NCI-H2196 (cell line): ENCODE results near the gene CNTNAP2.
A peak's percentile ranks its signal among the peaks of the same experiment; 100 is the strongest.

ENCODE experiments used
- DNase-seq: peaks from one replicate; lab custom pipeline; 2025; ENCODE audit not compliant: unreplicated experiment; lab: John Stamatoyannopoulos, UW

The CNTNAP2 gene

GRCh38 chr7:146285418-146285817 lies 168.8 kb downstream of the CNTNAP2 start:
- DNase-seq: no peak

GRCh38 chr7:146290746-146291145 lies 174.1 kb downstream of the CNTNAP2 start:
- no peak for DNase-seq

DNA sequence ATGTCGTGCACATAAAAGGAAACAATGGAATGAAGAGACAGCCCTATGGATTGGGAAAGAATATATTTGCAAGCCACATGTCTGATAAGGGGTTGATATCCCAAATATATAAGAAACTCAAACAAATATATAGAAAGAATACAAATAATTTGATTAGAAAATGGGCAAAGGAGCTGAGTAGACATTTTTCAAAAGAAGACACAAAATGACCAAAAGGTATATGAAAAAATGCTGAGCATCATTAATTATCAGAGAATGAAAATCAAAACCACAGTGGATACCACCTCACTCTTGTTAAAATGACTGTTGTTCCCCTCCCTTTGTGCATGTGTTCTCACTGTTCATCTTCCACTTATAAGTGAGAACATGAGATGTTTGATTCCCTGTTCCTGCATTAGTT lies 175.3 kb downstream of the CNTNAP2 start:
- no peak for DNase-seq

- no peak for DNase-seq
These were observed 179.4 kb downstream of the CNTNAP2 start for GRCh38 chr7:146296028-146296427.

- DNase-seq: no peak
These were observed 198.4 kb downstream of the CNTNAP2 start for GRCh38 chr7:146314962-146315361.

DNA sequence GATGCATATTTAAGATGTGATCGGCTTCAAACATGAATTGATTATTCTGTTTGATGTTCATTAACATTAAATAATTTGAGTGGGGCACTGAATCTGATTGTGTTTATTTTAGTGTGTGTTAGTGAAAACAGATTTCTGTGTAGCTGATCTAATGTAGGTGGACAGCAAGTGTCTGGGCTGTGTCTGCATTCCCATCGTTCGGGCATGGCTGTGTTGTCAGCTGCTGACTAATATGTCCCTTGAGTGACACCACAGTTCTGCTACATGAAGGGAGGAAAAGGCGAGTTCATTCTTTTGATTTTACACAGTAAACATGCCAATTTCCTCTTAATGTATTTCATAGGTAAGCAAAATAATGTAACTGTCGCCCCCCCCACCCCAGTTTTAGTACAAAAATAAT lies 203.0 kb downstream of the CNTNAP2 start:
- no peak for DNase-seq

DNA sequence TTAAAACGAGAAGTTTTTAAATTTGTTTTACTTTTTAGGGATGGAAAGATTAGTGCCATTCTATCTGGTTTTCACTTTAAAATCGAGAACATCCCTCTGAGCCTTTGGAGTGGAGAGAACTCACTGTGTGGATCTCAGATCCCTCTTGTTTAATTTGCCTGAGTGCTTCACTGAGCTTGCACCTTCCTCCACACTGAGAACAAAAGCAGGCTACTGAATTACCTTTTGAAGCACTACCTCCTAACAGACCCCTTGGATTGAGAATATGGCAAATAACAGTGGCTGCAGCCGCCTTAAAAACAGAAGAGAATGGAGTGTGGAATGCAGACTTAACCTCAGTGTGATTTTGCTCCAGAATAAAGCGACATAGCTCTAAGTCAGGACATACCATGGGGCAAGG lies 204.7 kb downstream of the CNTNAP2 start:
- no peak for DNase-seq

- no peak for DNase-seq
These were observed 214.8 kb downstream of the CNTNAP2 start for GRCh38 chr7:146331369-146331768.

- DNase-seq: no peak
These were observed 228.7 kb downstream of the CNTNAP2 start for GRCh38 chr7:146345251-146345650.

DNA sequence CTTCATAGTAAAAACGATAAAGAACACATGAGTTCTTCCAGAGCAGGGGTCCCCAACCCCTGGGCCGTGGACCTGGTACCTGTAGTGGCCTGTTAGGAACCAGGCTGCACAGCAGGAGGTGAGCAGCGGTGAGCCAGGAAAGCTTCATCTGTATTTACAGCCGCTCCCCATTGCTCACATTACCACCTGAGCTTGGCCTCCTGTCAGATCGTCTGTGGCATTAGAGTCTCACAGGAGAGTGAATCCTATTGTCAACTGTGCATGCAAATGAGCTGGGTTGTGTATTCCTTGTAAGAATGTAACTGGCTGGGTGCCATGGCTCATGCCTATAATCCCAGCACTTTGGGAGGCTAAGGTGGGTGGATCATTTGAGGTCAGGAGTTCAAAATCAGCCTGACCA lies 229.5 kb downstream of the CNTNAP2 start:
- no peak for DNase-seq

- no peak for DNase-seq
These were observed 238.6 kb downstream of the CNTNAP2 start for GRCh38 chr7:146355216-146355615.

- DNase-seq: no peak
These were observed 242.6 kb downstream of the CNTNAP2 start for GRCh38 chr7:146359176-146359575.

DNA sequence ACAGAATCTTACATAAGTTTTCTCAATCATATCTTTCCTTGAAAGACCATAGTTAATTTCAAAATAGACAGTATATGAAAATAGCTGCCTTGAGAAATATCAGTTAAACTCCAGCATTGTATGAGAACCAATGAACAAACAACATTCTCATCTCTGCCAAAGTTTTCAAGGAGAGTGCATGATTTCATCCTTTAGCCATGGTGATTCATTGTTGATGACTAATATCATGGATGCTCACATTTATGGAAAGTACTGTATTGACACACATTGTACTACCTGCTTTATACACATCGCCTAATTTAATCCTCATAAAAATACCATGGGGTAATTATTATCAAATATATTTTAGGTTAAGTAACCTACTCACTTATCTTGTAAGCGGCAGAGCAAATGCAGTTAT lies 250.3 kb downstream of the CNTNAP2 start:
- peak; percentile 15 for DNase-seq

DNA sequence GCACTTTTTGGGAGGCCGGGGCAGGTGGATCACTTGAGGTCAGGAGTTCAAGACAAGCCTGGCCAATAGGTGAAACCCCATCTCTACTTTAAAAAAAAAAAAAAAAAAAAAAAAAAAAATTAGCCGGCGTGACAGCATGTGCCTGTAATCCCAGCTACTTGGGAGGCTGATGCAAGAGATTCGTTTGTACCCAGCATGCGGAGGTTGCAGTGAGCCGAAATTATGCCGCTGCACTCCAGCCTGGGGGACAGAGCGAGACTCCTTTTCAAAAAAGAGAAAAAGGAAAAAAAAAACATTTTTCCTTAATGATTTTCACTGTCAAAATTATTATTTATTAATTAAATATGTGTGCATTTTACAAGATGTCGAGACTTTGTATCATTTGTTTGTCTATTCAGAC lies 253.6 kb downstream of the CNTNAP2 start:
- no peak for DNase-seq

- peak; percentile 17 for DNase-seq
These were observed 258.6 kb downstream of the CNTNAP2 start for GRCh38 chr7:146375170-146375569.

DNA sequence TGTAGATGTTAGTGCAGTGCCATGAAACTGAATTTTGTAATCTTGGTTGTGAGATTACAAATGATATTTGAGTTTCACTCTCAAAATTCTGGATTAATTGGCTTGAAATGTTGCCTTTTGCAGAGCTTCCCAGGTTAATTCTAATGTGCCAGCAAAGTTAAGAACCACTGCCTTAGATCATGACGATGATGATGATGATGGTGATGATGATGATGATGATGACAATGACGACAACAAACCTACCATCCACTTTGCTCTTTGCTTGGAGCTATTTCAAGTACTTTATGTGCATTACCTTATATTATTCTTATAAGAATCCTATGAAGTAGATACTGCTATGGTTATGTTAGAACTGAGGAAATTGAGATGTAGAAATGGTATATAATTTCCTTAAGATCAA lies 261.6 kb downstream of the CNTNAP2 start:
- DNase-seq: no peak

DNA sequence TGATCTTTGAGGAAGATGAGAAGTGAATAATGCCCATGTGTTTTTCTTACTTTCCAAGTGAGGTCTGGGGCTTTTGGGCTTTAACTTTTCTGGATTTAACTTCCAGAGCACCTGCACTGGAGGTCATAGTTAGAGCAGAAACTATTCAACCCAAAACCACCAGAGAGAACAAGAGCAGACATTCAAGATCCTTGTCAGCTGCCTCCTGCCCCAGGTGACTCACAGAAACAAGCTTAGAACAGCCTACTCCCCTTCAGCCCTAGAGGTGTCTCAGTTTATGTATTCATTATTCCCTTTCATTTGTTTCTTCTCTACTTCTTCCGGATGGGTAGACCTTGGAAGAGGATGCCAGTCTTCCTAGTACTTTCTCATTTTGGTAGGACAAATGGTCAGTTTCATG lies 270.5 kb downstream of the CNTNAP2 start:
- no peak for DNase-seq

- DNase-seq: no peak
These were observed 272.3 kb downstream of the CNTNAP2 start for GRCh38 chr7:146388928-146389327.

GRCh38 chr7:146393346-146393745 lies 276.7 kb downstream of the CNTNAP2 start:
- no peak for DNase-seq

GRCh38 chr7:146397141-146397540 lies 280.5 kb downstream of the CNTNAP2 start:
- DNase-seq: no peak

DNA sequence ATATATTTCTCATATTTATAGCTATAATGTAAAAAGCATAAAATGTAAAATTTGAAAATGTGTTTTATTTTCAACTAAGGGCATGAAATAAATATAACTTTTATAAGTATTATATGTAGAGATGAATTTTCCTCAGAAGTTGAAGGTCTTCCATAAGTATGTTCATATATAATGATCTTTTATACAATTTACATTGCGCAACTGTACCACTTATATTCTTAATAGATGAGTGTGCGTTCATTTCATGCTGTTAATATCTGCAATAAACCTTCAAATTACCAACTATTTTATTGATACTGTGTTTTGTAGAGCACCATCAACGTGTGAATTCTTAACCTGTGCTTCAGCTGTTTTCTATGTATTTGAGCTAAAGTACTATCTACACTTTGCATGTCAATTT lies 285.3 kb downstream of the CNTNAP2 start:
- no peak for DNase-seq

DNA sequence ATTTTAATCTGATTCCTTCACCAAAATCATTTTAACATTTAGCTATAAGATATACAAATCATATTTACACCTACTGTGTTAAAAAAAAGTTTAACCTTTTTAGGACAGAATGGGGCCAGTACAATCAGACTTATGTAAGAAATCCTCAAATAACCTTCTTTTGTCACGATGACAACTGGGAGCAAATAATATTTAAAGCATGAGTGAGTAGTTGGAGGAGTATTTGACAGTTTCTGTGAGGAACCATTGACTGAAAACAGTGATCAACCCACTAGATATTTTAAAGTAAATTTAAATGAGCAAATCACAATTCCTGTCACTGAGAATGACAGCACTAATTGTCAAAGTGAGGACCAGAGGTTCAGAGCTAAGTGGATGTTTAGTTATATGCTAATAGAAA lies 289.1 kb downstream of the CNTNAP2 start:
- no peak for DNase-seq

- DNase-seq: no peak
These were observed 295.4 kb downstream of the CNTNAP2 start for GRCh38 chr7:146411975-146412374.

GRCh38 chr7:146412781-146413180 lies 296.2 kb downstream of the CNTNAP2 start:
- no peak for DNase-seq
